SIG-M5 treated with dmso at 0.1 percent for 504 hours (cell line): Measurements from ENCODE around the gene KLHL3.

ENCODE experiments used
- DNase-seq: peaks from one replicate; lab custom pipeline; 2025; ENCODE audit not compliant: unreplicated experiment; lab: John Stamatoyannopoulos, UW

The KLHL3 gene

GRCh38 chr5:137615171-137615775, 120.6 kb downstream of the KLHL3 start:
- DNase-seq, result no peak

- DNase-seq, result peak; percentile 95
Observed at GRCh38 chr5:137613554-137614265, 122.2 kb downstream of the KLHL3 start.

GRCh38 chr5:137612576-137612975, 123.3 kb downstream of the KLHL3 start:
- no peak for DNase-seq

GRCh38 chr5:137611794-137612435, 124.0 kb downstream of the KLHL3 start:
- no peak for DNase-seq

GRCh38 chr5:137611011-137611580, 124.8 kb downstream of the KLHL3 start:
- DNase-seq, result no peak

- no peak for DNase-seq
Observed at GRCh38 chr5:137610598-137610997, 125.3 kb downstream of the KLHL3 start.

GRCh38 chr5:137609127-137609526, 126.8 kb downstream of the KLHL3 start:
- DNase-seq, result no peak

GRCh38 chr5:137607771-137608170, 128.1 kb downstream of the KLHL3 start:
- no peak for DNase-seq

GRCh38 chr5:137606401-137606800, 129.5 kb downstream of the KLHL3 start:
- no peak for DNase-seq

GRCh38 chr5:137605411-137605810, 130.5 kb downstream of the KLHL3 start:
- DNase-seq, result peak; percentile 15

- DNase-seq, result peak; percentile 6
Observed at GRCh38 chr5:137604348-137605095, 131.4 kb downstream of the KLHL3 start.

GRCh38 chr5:137603891-137604290, 132.0 kb downstream of the KLHL3 start:
- DNase-seq, result no peak

GRCh38 chr5:137603356-137603755, 132.5 kb downstream of the KLHL3 start:
- DNase-seq, result no peak

- DNase-seq, result no peak
Observed at GRCh38 chr5:137602721-137603273, 133.1 kb downstream of the KLHL3 start.

GRCh38 chr5:137600721-137601360, 135.0 kb downstream of the KLHL3 start:
- DNase-seq, result no peak

GRCh38 chr5:137599457-137599856, 136.4 kb downstream of the KLHL3 start:
- DNase-seq, result no peak

- no peak for DNase-seq
Observed at GRCh38 chr5:137598399-137598798, 137.5 kb downstream of the KLHL3 start.

- DNase-seq, result no peak
Observed at GRCh38 chr5:137596941-137597340, 138.9 kb downstream of the KLHL3 start.

- DNase-seq, result no peak
Observed at GRCh38 chr5:137595396-137596079, 140.4 kb downstream of the KLHL3 start.

- no peak for DNase-seq
Observed at GRCh38 chr5:137594717-137595116, 141.2 kb downstream of the KLHL3 start.
